NCI-H1105 treated with DMSO at 0.1 percent for 48 hours (cell line): ENCODE measurements around the gene TMEM92.
A peak's percentile ranks its signal among the peaks of the same experiment; 100 is the strongest.
"Not testable (repeated sequence)": the region's sequence is repeated elsewhere in the genome, so short reads cannot be mapped to it uniquely, and the experiment has no call there.

Experiments used
- DNase-seq: peaks from one replicate; lab custom pipeline; 2025; lab: John Stamatoyannopoulos, UW

The TMEM92 gene

GRCh38 chr17:50262001-50262794, 12.1 kb upstream of the TMEM92 start:
- DNase-seq, result no peak

- no peak for DNase-seq
Observed at GRCh38 chr17:50263331-50264262, 10.7 kb upstream of the TMEM92 start.

- no peak for DNase-seq
Observed at GRCh38 chr17:50264263-50265113, 9.8 kb upstream of the TMEM92 start.

- DNase-seq, result no peak
Observed at GRCh38 chr17:50265212-50265611, 9.1 kb upstream of the TMEM92 start.

- DNase-seq, result no peak
Observed at GRCh38 chr17:50265690-50266315, 8.5 kb upstream of the TMEM92 start.

GRCh38 chr17:50266384-50267073, 7.7 kb upstream of the TMEM92 start:
- DNase-seq, result no peak

- no peak for DNase-seq
Observed at GRCh38 chr17:50267074-50267841, 7.0 kb upstream of the TMEM92 start.

GRCh38 chr17:50268026-50268425, 6.2 kb upstream of the TMEM92 start:
- no peak for DNase-seq

GRCh38 chr17:50268743-50269275, 5.5 kb upstream of the TMEM92 start:
- DNase-seq, result no peak

- no peak for DNase-seq
Observed at GRCh38 chr17:50269477-50270434, 4.5 kb upstream of the TMEM92 start.

- no peak for DNase-seq
Observed at GRCh38 chr17:50270435-50271362, 3.6 kb upstream of the TMEM92 start.

GRCh38 chr17:50271363-50271750, 2.9 kb upstream of the TMEM92 start:
- not testable (repeated sequence) for DNase-seq

GRCh38 chr17:50272246-50272645, 2.0 kb upstream of the TMEM92 start:
- DNase-seq, result no peak

GRCh38 chr17:50272711-50273653, 1.3 kb upstream of the TMEM92 start:
- DNase-seq, result peak; percentile 16

GRCh38 chr17:50273654-50274040, 619 bp upstream of the TMEM92 start:
- no peak for DNase-seq

- DNase-seq, result no peak
Observed at GRCh38 chr17:50274897-50275221, 593 bp downstream of the TMEM92 start.

GRCh38 chr17:50275279-50275678, 1.0 kb downstream of the TMEM92 start:
- DNase-seq, result no peak
